Jurkat, Clone E6-1 (cell line): ENCODE data around the gene NBPF6.
"Not testable (repeated sequence)": the region's sequence is repeated elsewhere in the genome, so short reads cannot be mapped to it uniquely, and the experiment has no call there.

Experiments used
- DNase-seq: peaks from one replicate; pipeline ENCODE4 v3.0.0-alpha.2; 2011; ENCODE audit warnings: low read depth, low spot score
- H3K4me3 ChIP-seq: 2 replicates; pipeline ENCODE4 v1.5.1; 2011; ENCODE audit warnings: mild to moderate bottlenecking, low read length, control low read depth, moderate library complexity

The NBPF6 gene

GRCh38 chr1:108486707-108487106, 36.6 kb downstream of the NBPF6 start:
- not testable (repeated sequence) for H3K4me3 ChIP-seq, DNase-seq

DNA sequence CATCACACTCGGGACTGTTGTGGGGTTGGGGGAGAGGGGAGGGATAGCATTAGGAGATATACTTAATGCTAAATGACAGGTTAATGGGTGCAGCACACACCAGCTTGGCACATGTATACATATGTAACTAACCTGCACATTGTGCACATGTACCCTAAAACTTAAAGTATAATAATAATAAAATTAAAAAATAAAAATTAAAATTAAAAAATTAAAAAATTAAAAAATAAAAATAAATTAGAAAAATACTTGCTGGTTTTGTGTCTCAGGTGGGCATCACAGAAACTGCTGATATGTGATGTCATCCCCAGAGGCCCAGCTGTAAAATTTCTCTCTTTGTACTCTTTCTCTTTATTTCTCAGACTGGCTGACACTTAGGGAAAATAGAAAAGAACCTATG, 44.9 kb downstream of the NBPF6 start:
- DNase-seq, result not testable (repeated sequence)

GRCh38 chr1:108496856-108497255, 46.7 kb downstream of the NBPF6 start:
- H3K4me3 ChIP-seq, DNase-seq: not testable (repeated sequence)

More for the DNA sequence above, 44.9 kb downstream of the NBPF6 start:
- not testable (repeated sequence) for H3K4me3 ChIP-seq

DNA sequence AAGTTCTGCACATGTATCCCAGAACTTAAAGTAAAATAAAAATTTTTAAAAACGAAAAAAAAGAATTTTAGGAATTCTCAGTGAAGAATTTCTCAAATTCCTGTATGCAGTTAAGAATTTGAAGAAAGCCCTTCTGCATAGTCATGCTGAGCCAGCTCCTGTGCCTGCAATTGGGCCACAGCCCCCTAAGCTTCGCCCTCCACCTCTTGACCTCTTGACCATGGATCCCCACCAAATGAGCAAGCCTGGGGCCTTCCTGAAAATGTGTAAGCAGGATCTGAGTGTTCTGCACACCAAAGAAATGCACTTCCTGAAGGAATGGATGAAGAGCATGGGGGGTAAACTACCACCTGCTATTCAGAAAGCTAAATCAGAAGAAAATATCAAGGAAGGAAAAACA, 52.0 kb downstream of the NBPF6 start:
- no peak for DNase-seq
- H3K4me3 ChIP-seq, result no peak overlapping the region

DNA sequence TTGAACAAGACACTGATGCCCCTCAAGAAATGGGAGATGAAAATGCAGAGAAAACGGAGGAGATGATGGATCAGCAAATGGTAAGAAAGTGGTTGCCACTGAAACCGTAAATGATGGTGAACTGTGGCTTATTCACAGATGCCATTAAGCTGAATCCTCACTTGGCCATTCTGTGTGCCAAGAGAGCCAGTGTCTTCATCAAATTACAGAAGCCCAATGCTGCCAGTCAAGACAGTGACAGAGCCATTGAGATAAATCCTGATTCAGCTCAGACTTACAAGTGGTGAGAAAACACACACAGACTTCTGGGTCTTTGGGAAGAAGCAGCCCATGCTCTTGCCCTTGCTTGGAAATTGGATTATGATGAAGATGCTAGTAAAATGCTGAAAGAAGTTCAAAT, 52.5 kb downstream of the NBPF6 start:
- H3K4me3 ChIP-seq, result no peak overlapping the region
- no peak for DNase-seq

- H3K4me3 ChIP-seq, result no peak overlapping the region
- DNase-seq, result no peak
Observed at GRCh38 chr1:108503062-108503733, 53.1 kb downstream of the NBPF6 start.

DNA sequence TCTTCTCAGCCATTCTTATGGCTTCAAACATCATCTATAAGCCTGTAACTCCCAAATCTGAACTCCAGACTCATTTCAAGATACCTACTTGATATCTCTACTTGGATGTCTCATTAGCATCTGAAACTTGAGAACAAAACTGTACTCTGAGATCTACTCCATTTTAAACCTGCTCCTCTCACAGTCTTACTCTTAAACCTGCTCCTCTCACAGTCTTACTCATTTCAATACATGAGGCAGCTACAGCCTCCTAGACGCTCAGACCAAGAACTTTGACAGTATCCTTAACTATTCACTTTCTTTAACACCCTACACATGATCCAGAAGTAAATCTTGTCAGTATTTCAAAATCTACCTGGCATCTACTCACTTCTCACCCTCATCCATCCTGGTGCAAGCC, 54.3 kb downstream of the NBPF6 start:
- DNase-seq, result no peak
- H3K4me3 ChIP-seq, result no peak overlapping the region

- no peak overlapping the region for H3K4me3 ChIP-seq
- DNase-seq, result peak; percentile 58
Observed at GRCh38 chr1:108505763-108506070, 55.6 kb downstream of the NBPF6 start.

DNA sequence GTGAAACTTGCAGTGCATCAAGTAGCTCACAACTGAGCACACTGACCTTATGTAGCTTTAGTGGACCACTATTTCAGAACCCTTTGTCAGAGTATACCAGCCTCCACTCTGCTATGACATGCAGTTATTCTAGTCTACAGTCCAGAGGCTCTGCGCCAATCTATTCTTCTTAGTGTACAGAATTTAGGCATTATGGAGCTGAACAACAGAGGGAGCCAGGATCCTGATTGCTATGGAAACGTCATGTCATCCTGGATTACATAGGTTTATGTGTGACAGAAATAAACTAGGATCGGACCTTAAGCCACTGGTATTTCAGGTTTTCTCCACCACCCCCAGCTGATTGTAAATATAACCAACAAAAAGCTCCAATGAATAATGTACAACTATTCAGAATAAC, 61.6 kb downstream of the NBPF6 start:
- H3K4me3 ChIP-seq, result no peak overlapping the region
- DNase-seq, result no peak

DNA sequence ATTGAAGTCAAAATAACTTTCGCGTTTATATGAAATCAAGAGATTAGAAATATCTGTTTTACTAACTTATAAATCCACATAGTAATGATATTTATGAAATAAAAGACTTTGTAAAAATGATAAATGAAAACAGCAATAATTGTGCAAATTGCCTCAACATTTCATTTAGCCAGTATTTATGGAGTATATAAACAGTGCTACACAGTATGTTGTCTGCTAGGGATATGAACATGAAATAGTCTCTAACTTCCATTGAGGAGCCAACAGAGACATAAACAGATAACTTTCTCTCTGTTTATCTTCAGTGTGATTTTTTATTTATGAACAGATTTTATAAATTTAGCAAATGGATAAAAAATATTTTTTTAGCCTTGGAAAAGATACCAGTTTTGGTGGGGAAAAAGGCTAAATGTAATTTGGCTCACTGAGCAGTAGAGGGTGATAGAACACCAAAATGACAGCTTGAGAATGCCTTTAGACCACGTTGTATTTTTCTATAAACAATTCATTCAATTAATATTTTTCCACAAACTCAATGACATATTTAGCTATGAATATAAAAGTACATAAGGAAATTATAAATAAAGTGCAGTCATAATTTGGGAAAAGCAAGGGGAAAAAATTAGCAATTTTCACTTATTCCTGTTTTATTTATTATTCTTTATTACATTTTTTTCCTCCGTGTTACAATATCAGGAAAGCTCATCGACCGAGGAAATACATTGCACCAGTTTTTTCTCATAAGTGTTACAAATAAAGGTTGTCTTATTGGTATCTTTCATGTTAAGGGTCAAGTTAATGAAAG, 62.3 kb downstream of the NBPF6 start:
- H3K4me3 ChIP-seq, result no peak overlapping the region
- DNase-seq, result peak; percentile 48

- no peak overlapping the region for H3K4me3 ChIP-seq
- DNase-seq, result no peak
Observed at GRCh38 chr1:108513044-108513415, 62.9 kb downstream of the NBPF6 start.

DNA sequence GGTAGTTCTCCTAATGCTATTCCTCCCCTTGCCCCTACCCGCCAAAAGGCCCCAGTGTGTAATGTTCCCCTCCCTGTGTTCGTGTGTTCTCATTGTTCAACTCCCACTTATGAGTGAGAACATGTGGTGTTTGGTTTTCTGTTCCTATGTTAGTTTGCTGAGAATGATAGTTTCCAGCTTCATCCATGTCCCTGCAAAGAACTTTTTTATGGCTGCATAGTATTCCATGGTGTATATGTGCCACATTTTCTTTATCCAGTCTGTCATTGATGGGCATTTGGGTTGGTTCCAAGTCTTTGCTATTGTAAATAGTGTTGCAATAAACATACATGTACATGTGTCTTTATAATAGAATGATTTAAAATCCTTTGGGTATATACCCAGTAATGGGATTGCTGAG, 63.8 kb downstream of the NBPF6 start:
- not testable (repeated sequence) for DNase-seq, H3K4me3 ChIP-seq

DNA sequence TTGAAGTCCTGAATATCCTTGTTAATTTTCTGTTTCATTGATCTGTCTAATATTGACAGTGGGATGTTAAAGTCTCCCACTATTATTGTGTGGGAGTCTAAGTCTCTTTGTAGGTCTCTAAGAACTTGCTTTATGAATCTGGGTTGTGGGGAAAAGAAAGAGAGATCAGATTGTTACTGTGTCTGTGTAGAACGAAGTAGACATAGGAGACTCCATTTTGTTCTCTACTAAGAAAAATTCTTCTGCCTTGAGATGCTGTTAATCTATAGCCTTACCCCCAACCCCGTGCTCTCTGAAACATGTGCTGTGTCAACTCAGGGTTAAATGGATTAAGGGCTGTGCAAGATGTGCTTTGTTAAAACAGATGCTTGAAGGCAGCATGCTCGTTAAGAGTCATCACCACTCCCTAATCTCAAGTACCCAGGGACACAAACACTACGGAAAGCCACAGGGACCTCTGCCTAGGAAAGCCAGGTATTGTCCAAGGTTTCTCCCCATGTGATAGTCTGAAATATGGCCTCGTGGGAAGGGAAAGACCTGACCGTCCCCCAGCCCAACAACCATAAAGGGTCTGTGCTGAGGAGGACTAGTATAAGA, 67.3 kb downstream of the NBPF6 start:
- not testable (repeated sequence) for H3K4me3 ChIP-seq, DNase-seq
